Stimulated activated CD8-positive, alpha-beta memory T cell treated with anti-CD3 and anti-CD28 coated beads, Interleukin-7, amount 100 ng/mL, for 1 hour (primary cell): ENCODE measurements around the gene SGO2.
"Not testable (repeated sequence)": the region's sequence is repeated elsewhere in the genome, so short reads cannot be mapped to it uniquely, and the experiment has no call there.

Source experiments
- DNase-seq, 2 donors: peaks; one replicate each; pipeline ENCODE4 v3.0.0-alpha.2; 2020; ENCODE audit warnings: low read depth in 2 of 2

SGO2 gene

DNA sequence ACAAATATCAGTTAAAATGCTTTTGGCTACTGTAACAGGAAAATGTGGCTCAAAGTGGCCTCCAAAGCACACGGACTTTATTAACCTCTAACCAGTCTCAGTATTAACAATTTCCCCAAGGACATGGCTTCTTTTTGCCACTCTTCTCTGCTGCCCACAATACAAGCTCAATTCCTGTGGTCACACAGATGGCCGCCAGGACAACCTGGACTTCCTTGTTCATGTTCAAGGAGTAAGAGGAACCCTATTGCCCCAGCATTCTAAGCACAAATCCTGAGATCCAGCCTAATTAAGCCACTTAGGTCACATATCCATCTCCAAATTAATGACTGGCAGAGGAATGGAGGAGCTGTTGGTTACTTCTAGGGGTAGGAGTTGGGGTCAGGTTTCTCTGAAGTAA lies 98.0 kb downstream of the SGO2 start:
- no peak for DNase-seq

DNA sequence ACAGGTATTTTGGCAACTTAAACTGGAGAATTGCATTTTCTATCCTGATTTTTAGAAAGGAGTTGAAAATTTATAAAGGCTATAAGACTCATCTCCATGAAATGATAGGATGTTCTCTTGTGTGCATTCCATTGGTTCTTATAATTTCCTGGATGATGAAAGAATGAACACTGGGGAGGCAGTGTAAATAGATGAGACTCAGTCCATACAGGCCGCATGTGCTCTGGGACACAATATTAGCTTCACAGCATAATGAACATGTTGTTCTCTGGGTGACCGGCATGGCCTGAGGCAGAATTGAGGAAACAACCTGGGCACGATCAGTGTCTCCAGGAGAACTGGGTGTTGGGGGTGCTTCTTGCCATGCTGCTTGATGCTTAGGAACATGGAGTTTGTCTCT lies 98.7 kb downstream of the SGO2 start:
- no peak for DNase-seq

DNA sequence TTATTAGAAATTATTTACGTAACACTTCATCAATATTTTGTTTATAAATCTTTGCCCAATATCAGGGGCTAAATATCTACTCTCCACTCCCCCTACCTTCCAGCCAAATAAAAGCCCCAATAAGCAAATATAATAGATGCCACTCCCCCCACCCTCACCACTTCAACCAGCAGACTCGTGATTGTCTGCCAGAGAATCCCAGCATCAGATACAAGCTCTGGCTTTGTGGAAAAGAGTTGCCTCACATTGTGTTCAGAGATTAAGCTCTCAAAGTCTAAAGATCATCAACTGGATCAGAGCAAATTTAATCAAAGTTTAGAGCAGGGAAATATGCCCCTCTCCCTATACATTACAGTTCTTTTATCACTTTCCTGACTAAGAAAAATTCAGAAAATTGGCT lies 99.3 kb downstream of the SGO2 start:
- no peak for DNase-seq

DNA sequence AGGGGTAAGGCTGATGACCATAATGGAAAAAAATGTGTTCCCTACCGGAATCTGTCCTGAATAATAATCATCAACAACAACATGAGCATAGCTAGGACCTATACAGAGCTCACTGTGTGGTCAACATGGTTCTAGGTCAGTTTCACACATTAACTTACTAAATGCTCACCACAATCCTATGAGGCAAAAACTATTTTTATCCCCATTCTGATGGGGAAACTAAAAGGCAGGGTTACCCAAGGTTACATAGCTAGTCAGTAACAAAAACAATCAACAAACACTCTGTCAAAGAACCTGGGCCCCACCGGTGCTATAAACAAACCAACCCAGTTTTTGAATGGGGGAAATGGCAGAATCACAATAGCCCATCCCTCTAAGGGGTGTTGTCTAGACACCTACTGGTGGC lies 100.0 kb downstream of the SGO2 start:
- DNase-seq = no peak

DNA sequence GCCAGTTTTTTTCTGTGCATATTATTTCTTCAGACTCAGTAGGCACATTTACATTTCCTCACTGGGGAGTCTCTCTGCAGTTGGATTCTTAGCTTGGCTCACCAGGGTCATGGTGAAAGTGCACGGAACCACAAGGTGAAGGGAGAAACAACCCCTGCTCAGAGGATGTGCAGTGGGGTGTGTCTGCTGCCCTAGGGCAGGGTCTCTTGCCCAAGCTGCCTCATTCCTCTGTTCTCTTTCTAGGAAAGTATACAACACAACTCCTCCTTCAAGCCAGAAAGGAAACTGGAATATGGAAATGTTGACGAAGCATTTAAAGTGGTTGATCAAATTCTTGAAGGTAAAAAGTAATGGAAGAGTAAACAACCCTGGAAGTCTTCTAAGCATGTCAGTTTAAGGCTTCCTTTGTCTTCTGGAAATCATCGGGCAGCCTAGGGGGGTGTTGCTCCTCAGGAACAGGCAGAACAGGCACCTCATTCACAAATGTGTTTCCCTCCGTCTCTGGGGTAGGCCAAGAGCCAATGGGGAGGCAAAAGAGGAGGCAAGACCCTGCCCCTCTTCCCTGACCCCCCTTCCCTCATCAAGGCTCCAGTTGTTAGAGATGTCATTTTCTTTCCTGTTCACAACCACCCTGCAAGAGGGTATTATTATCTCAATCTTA lies 101.2 kb downstream of the SGO2 start:
- DNase-seq = no peak

DNA sequence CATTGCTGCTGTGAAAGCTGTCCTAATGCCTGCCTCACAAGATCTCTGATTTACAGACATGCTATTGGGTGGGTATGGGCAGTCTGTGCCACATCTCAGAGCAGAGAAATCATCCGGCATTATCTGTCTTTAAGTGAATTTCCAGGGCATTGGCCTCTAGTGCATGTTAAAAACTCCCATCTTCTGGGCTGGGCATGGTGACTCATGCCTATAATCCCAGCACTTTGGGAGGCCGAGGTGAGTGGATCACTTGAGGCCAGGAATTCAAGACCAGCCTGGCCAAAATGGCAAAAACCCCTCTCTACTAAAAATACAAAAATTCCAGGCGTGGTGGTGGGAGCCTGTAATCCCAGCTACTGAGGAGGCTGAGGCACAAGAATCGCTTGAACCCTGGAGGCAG lies 102.5 kb downstream of the SGO2 start:
- not testable (repeated sequence) for DNase-seq

DNA sequence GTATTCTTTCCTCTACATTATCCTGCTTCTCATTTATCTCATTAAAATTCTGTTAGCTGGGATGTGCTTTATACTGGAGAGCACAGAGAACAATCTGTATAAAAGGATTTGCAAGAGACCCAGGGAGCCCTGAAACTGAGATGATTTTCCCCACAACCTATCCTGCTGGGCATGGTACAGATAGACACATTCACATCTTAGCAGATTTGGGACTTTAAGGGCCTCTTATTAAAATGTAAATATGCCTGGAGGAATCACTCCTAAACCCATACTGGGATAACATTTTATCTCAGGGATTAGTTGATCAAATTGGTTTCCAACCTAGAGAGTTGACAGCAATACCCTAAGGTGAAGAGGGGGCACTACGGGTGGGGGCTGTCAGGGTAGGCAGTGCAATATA lies 105.3 kb downstream of the SGO2 start:
- DNase-seq = no peak
